DND-41 (cell line): ENCODE measurements around the gene SLC2A10.

Experiments used
- ATAC-seq: fragments of 200-7000 bp; cut with Tn5 transposase; 3 replicates; pipeline ENCODE4 v1.9.1; 2021; ENCODE audit warnings: low read depth; ENCODE audit not compliant: insufficient read depth
- DNase-seq: peaks from one replicate; pipeline ENCODE4 v3.0.0-alpha.2; 2020
- H2AFZ ChIP-seq: 2 replicates; pipeline ENCODE4 v1.6.0; 2012; ENCODE audit warnings: low read depth, low read length
- H3K27ac ChIP-seq: 2 replicates; pipeline ENCODE4 v1.5.1; 2012; ENCODE audit warnings: low read length, inconsistent platforms
- H3K27me3 ChIP-seq: fragments of 200-600 bp; sonication (generic); 2 replicates; pipeline ENCODE4 v1.6.0; 2012; ENCODE audit warnings: low read length, mild to moderate bottlenecking, inconsistent platforms; ENCODE audit not compliant: insufficient read depth, poor library complexity
- H3K36me3 ChIP-seq: 2 replicates; pipeline ENCODE4 v1.5.1; 2012; ENCODE audit warnings: low read length, inconsistent platforms; ENCODE audit not compliant: insufficient read depth
- H3K4me1 ChIP-seq: 2 replicates; pipeline ENCODE4 v1.5.1; 2012; ENCODE audit warnings: mild to moderate bottlenecking, low read length; ENCODE audit not compliant: insufficient read depth
- H3K4me2 ChIP-seq: 2 replicates; pipeline ENCODE4 v1.6.0; 2012; ENCODE audit warnings: mild to moderate bottlenecking, moderate library complexity, low read length, inconsistent platforms; ENCODE audit not compliant: insufficient read depth
- H3K4me3 ChIP-seq, 2 experiments: fragments of 200-600 bp in 1 of 2; shearing (Covaris generic) in 1 of 2; 2 replicates each; pipeline ENCODE4 v1.5.1; 2012 to 2016; ENCODE audit warnings: inconsistent platforms in 2 of 2, low read length in 2 of 2, mild to moderate bottlenecking in 2 of 2, low read depth in 1 of 2, moderate library complexity in 1 of 2
- H3K79me2 ChIP-seq: 2 replicates; pipeline ENCODE4 v1.6.0; 2012; ENCODE audit warnings: low read length, inconsistent platforms; ENCODE audit not compliant: insufficient read depth
- H3K9ac ChIP-seq: 2 replicates; pipeline ENCODE4 v1.6.0; 2012; ENCODE audit warnings: low read depth, mild to moderate bottlenecking, inconsistent platforms, low read length, moderate library complexity
- H3K9me3 ChIP-seq: 2 replicates; pipeline ENCODE4 v1.5.1; 2012; ENCODE audit warnings: low read length, moderate library complexity, mild to moderate bottlenecking, inconsistent platforms; ENCODE audit not compliant: insufficient read depth, severe bottlenecking
- H4K20me1 ChIP-seq: 2 replicates; pipeline ENCODE4 v1.6.0; 2012; ENCODE audit warnings: low read length; ENCODE audit not compliant: insufficient read depth
- EZH2 ChIP-seq: IDR thresholded peaks from 3 replicates; pipeline ENCODE4 v1.6.1; 2012; ENCODE audit warnings: borderline replicate concordance, low read depth, mild to moderate bottlenecking, moderate library complexity, low read length, inconsistent platforms; ENCODE audit not compliant: severe bottlenecking
- TF ChIP-seq, protein P1 (sequence below): IDR thresholded peaks from 2 replicates; pipeline ENCODE4 v1.5.1; 2012; ENCODE audit warnings: borderline replicate concordance, low read length, moderate library complexity, mild to moderate bottlenecking; ENCODE audit not compliant: poor library complexity, severe bottlenecking; ENCODE audit errors: extremely low read depth

SLC2A10 gene

DNA sequence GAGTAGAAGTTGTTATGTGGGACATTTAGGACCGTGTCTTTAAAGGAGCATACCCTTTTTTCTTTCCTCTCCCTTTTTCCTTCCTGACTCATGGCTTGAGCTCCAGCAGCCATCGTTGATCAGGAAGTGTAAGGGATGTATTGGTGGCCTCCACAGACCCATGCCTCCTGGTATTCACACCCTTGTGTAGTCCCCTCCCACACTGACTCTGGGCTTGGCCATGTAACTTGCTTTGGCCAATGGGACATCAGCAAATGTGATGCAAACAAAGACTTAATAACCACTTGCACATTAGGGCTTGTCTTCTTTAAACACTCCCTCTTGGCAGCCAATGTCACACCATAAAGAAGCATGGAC lies 39.2 kb upstream of the SLC2A10 start:
- no peak for TF ChIP-seq EZH2
- TF ChIP-seq, protein P1, sequence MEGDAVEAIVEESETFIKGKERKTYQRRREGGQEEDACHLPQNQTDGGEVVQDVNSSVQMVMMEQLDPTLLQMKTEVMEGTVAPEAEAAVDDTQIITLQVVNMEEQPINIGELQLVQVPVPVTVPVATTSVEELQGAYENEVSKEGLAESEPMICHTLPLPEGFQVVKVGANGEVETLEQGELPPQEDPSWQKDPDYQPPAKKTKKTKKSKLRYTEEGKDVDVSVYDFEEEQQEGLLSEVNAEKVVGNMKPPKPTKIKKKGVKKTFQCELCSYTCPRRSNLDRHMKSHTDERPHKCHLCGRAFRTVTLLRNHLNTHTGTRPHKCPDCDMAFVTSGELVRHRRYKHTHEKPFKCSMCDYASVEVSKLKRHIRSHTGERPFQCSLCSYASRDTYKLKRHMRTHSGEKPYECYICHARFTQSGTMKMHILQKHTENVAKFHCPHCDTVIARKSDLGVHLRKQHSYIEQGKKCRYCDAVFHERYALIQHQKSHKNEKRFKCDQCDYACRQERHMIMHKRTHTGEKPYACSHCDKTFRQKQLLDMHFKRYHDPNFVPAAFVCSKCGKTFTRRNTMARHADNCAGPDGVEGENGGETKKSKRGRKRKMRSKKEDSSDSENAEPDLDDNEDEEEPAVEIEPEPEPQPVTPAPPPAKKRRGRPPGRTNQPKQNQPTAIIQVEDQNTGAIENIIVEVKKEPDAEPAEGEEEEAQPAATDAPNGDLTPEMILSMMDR: no peak
- peaks cover 4% of the 10 kb centered on the region; the same call in 1 of the 2 replicates for H4K20me1 ChIP-seq
- no peak overlapping the region for H3K4me3 ChIP-seq
- no peak overlapping the region for H3K4me2 ChIP-seq
- H3K27me3 ChIP-seq: no peaks in the 10 kb centered on the region
- H3K4me1 ChIP-seq: no peaks in the 10 kb centered on the region
- H3K79me2 ChIP-seq: no peaks in the 10 kb centered on the region
- no peak overlapping the region for H3K9ac ChIP-seq
- no peaks in the 10 kb centered on the region for H3K36me3 ChIP-seq
- peaks cover 7% of the 10 kb centered on the region for H3K9me3 ChIP-seq
- no peak for ATAC-seq
- no peak overlapping the region for H3K27ac ChIP-seq
- no peak for DNase-seq
- H2AFZ ChIP-seq: no peak overlapping the region

GRCh38 chr20:46670585-46671584 lies 38.6 kb upstream of the SLC2A10 start:
- H3K79me2 ChIP-seq: no peaks in the 10 kb centered on the region
- H3K9me3 ChIP-seq: peaks cover 7% of the 10 kb centered on the region
- H3K4me3 ChIP-seq: no peak overlapping the region
- H3K27ac ChIP-seq: no peak overlapping the region
- no peaks in the 10 kb centered on the region for H3K36me3 ChIP-seq
- H3K4me2 ChIP-seq: no peak overlapping the region
- no peaks in the 10 kb centered on the region for H3K4me1 ChIP-seq
- peaks cover 4% of the 10 kb centered on the region; the same call in 1 of the 2 replicates for H4K20me1 ChIP-seq
- H3K9ac ChIP-seq: no peak overlapping the region
- no peaks in the 10 kb centered on the region for H3K27me3 ChIP-seq
- DNase-seq (no peak), ATAC-seq (no peak)
- H2AFZ ChIP-seq: no peak overlapping the region
- TF ChIP-seq EZH2: no peak
- TF ChIP-seq, protein P1: no peak

DNA sequence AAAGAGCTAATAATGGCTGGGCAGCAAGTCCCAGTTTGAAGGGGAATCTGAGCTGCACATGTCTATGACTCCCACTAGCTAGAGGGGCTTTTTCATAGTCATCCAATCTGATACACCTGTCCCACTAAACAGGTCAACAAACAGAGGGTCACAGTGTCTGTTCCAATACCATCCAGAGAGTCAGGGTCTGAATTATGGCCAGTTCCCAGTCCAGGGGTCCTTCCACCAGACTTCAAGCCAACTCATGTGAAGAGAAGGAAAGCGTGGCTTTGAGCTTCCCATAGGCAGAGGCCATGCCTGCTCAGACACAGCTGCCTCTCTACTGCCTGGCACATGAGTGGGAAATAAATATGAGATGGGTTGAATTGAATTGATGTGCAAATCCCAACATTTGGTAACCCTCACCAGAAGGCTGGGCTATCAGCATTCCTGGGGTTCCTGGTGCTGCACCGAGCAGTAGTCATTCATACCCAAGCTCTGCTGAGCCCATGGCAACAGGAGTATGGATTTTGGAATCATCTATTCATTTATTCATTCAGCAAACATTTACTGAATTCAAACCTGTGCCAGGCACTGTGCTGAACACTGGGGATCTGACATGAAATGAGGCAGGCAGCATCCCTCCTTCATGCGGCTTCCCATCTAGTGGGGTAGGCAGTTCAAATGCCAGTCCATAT lies 37.4 kb upstream of the SLC2A10 start:
- H3K4me2 ChIP-seq: no peak overlapping the region
- TF ChIP-seq EZH2: no peak
- TF ChIP-seq, protein P1: no peak
- H3K4me1 ChIP-seq: no peaks in the 10 kb centered on the region
- H3K9me3 ChIP-seq: peaks cover 7% of the 10 kb centered on the region
- no peak overlapping the region for H3K27ac ChIP-seq
- no peak for ATAC-seq
- H3K27me3 ChIP-seq: no peaks in the 10 kb centered on the region
- H3K36me3 ChIP-seq: no peaks in the 10 kb centered on the region
- H3K4me3 ChIP-seq: no peak overlapping the region
- H2AFZ ChIP-seq: no peak overlapping the region
- no peak for DNase-seq
- peaks cover 4% of the 10 kb centered on the region; the same call in 1 of the 2 replicates for H4K20me1 ChIP-seq
- no peak overlapping the region for H3K9ac ChIP-seq
- no peaks in the 10 kb centered on the region for H3K79me2 ChIP-seq
